ENCODE results near the gene SLC6A11.

The SLC6A11 gene

GRCh38 chr3:10816019-10816862 lies at the start of gene SLC6A11:
Gene SLC6A11, plus strand, starts transcription at chr3:10816228. Its CDS starts 38 bp downstream, at chr3:10816266.
- DNase-seq (ENCODE audit: low read depth): no peak

- DNase-seq (ENCODE audit: low read depth): no peak
Measured at GRCh38 chr3:10768708-10769394, 47.2 kb upstream of the SLC6A11 start.

- no peak for DNase-seq (ENCODE audit: low read depth)
Measured at GRCh38 chr3:10770547-10770946, 45.5 kb upstream of the SLC6A11 start.

- DNase-seq (ENCODE audit: low read depth): no peak
Measured at GRCh38 chr3:10770981-10771380, 45.0 kb upstream of the SLC6A11 start.

- DNase-seq (ENCODE audit: low read depth): no peak
Measured at GRCh38 chr3:10771486-10772270, 44.4 kb upstream of the SLC6A11 start.

- no peak for DNase-seq (ENCODE audit: low read depth)
Measured at GRCh38 chr3:10772271-10773161, 43.5 kb upstream of the SLC6A11 start.

GRCh38 chr3:10774129-10774670 lies 41.8 kb upstream of the SLC6A11 start:
- no peak for DNase-seq (ENCODE audit: low read depth)

GRCh38 chr3:10774825-10775224 lies 41.2 kb upstream of the SLC6A11 start:
- DNase-seq (ENCODE audit: low read depth): no peak

GRCh38 chr3:10775259-10775658 lies 40.8 kb upstream of the SLC6A11 start:
- DNase-seq (ENCODE audit: low read depth): no peak

GRCh38 chr3:10775828-10776227 lies 40.2 kb upstream of the SLC6A11 start:
- DNase-seq (ENCODE audit: low read depth): no peak

- no peak for DNase-seq (ENCODE audit: low read depth)
Measured at GRCh38 chr3:10777627-10778026, 38.4 kb upstream of the SLC6A11 start.

GRCh38 chr3:10778492-10779292 lies 37.3 kb upstream of the SLC6A11 start:
- no peak for DNase-seq (ENCODE audit: low read depth)

GRCh38 chr3:10779293-10779805 lies 36.7 kb upstream of the SLC6A11 start:
- no peak for DNase-seq (ENCODE audit: low read depth)

- no peak for DNase-seq (ENCODE audit: low read depth)
Measured at GRCh38 chr3:10780243-10780642, 35.8 kb upstream of the SLC6A11 start.

GRCh38 chr3:10780922-10781321 lies 35.1 kb upstream of the SLC6A11 start:
- no peak for DNase-seq (ENCODE audit: low read depth)

GRCh38 chr3:10781981-10782380 lies 34.0 kb upstream of the SLC6A11 start:
- DNase-seq (ENCODE audit: low read depth): no peak

GRCh38 chr3:10783360-10784351 lies 32.4 kb upstream of the SLC6A11 start:
- no peak for DNase-seq (ENCODE audit: low read depth)

GRCh38 chr3:10786640-10787039 lies 29.4 kb upstream of the SLC6A11 start:
- DNase-seq (ENCODE audit: low read depth): no peak

- no peak for DNase-seq (ENCODE audit: low read depth)
Measured at GRCh38 chr3:10788451-10788850, 27.6 kb upstream of the SLC6A11 start.
